K562 (cell line): ENCODE data around the gene KRT83. TPM values are rescaled to one million over a fixed set of nuclear protein-coding genes. Genes with fewer than 3 reads are reported as not detected.

Experiments
- FOSL1 ChIP-seq: fragments of 200-800 bp; sonication (Bioruptor generic); conservative IDR thresholded peaks from 2 replicates; pipeline ENCODE4 v1.6.1; 2016; ENCODE audit warnings: missing genetic modification characterization, missing compliant biosample characterization
- FOXK1 ChIP-seq: sonication (generic); formaldehyde crosslinking; IDR thresholded peaks from 2 replicates; pipeline ENCODE4 v1.8.0; 2022; ENCODE audit warnings: missing genetic modification reagents, mild to moderate bottlenecking, borderline replicate concordance
- MTA3 ChIP-seq: fragments of 450-650 bp; formaldehyde crosslinking; IDR thresholded peaks from 2 replicates; pipeline ENCODE4 v1.6.1; 2017; ENCODE audit warnings: mild to moderate bottlenecking, borderline replicate concordance
- MYNN ChIP-seq, 2 experiments: sonication (generic); formaldehyde crosslinking in 1 of 2; IDR thresholded peaks; 2 replicates each; pipeline versions ENCODE4 v1.5.0 to v1.6.1; 2016 to 2020; ENCODE audit warnings: antibody characterized with exemption in 1 of 2, missing genetic modification reagents in 1 of 2
- NFE2 ChIP-seq: IDR thresholded peaks from 2 replicates; pipeline ENCODE4 v1.6.1; 2014; ENCODE audit warnings: antibody characterized with exemption, low read depth
- NFE2L1 ChIP-seq: fragments of 450-650 bp; IDR thresholded peaks from 2 replicates; pipeline ENCODE4 v1.6.1; 2016; ENCODE audit warnings: missing genetic modification characterization, low read depth, mild to moderate bottlenecking, missing compliant biosample characterization, moderate library complexity, borderline replicate concordance
- NUFIP1 ChIP-seq: fragments of 450-650 bp; IDR thresholded peaks from 2 replicates; pipeline ENCODE4 v1.6.1; 2018; ENCODE audit not compliant: partially characterized antibody
- POLR2AphosphoS5 ChIP-seq: IDR thresholded peaks from 2 replicates; pipeline ENCODE4 v1.6.1; 2011; ENCODE audit warnings: mild to moderate bottlenecking, low read depth, low read length, moderate library complexity; ENCODE audit not compliant: control insufficient read depth, insufficient read depth
- PURB ChIP-seq: sonication (generic); formaldehyde crosslinking; IDR thresholded peaks from 2 replicates; pipeline ENCODE4 v1.9.0; 2021; ENCODE audit warnings: low read depth, mild to moderate bottlenecking, missing genetic modification reagents
- RNF2 ChIP-seq: sonication (generic); IDR thresholded peaks from 2 replicates; pipeline ENCODE4 v1.6.1; 2016
- TCF7L2 ChIP-seq: fragments of 150-350 bp; IDR thresholded peaks from 2 replicates; pipeline ENCODE4 v1.6.1; 2016; ENCODE audit warnings: low read depth, mild to moderate bottlenecking, low read length, moderate library complexity
- ZFPM2 ChIP-seq: fragments of 250-450 bp; sonication (Bioruptor Pico); IDR thresholded peaks from 2 replicates; pipeline ENCODE4 v1.5.1; 2022; ENCODE audit warnings: mild to moderate bottlenecking
- polyA plus RNA-seq, 8 experiments: library from polyadenylated mRNA; depleted of rRNA in 4 of 8; stranded (reverse) in 5 of 8; unstranded in 3 of 8; fragments of >200 nt; fragmentation: Nextera tagmentation in 2 of 8; fragmentation: Illumina TruSeq in 1 of 8; extraction: Ambion mirVana in 2 of 8; extraction: Trizol in 1 of 8; gene quantifications; 2 replicates each; pipeline versions ENCODE4 v1.2.1 to v1.2.3, GENCODE V29; 2011 to 2014; ENCODE audit warnings: inconsistent platforms in 1 of 8, missing spikeins in 1 of 8
- total RNA-seq, 7 experiments: library from RNA; depleted of rRNA in 6 of 7; stranded (reverse); fragments of >200 nt in 6 of 7; fragmentation: Illumina TruSeq in 2 of 7; extraction: Trizol in 2 of 7; gene quantifications; 2 replicates each; pipeline versions ENCODE4 v1.2.1 to v1.2.3, GENCODE V29; 2011 to 2021; ENCODE audit warnings: low replicate concordance in 1 of 7
- TF ChIP-seq, protein P1 (sequence below): fragments of 450-650 bp; IDR thresholded peaks from one replicate; pipeline ENCODE4 v1.6.1; 2018; ENCODE audit warnings: mild to moderate bottlenecking, moderate library complexity; ENCODE audit not compliant: partially characterized antibody

The KRT83 gene
- total and polyA plus RNA-seq, 9 of the 15 experiments (the other 6 are each of a cell fraction or from before 2014, with no cell fraction given) = not detected

DNA sequence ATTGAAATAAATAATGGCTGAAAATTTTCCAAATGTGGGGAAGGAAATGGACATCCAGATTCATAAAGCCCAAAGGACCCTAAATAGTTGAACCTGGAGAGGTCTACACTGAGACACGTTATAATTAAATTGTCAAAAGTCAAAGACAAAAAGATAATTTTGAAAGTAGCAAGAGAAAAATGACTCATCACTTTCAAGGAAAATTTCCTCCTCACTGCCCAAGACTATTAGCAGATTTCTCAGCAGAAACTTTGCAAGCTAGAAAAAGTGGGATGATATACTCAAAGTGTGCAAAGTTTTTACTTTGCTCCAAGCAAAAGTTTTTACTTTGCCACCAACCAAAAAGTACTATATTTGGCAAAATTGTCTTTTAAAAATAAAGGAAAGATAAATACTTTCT, 15.9 kb upstream of the KRT83 start (continued):
- TF ChIP-seq TCF7L2 (no peak), FOXK1 (CRISPR knock-in tag) (no peak), FOSL1 (tag) (0 out of 2 replicates have a peak, but pooled peaks have one; percentile 12), RNF2 (no peak), ZFPM2 (no peak), NUFIP1 (no peak), PURB (CRISPR knock-in tag) (no peak), POLR2AphosphoS5 (no peak), NFE2L1 (tag) (0 out of 2 replicates have a peak, but pooled peaks have one; percentile 26), MYNN (IDR thresholded peaks at IDR 0.05) (no peak), MYNN (CRISPR knock-in tag; IDR thresholded peaks at IDR 0.05) (no peak), MTA3 (no peak), NFE2 (peak; percentile 61)
- TF ChIP-seq, protein P1, sequence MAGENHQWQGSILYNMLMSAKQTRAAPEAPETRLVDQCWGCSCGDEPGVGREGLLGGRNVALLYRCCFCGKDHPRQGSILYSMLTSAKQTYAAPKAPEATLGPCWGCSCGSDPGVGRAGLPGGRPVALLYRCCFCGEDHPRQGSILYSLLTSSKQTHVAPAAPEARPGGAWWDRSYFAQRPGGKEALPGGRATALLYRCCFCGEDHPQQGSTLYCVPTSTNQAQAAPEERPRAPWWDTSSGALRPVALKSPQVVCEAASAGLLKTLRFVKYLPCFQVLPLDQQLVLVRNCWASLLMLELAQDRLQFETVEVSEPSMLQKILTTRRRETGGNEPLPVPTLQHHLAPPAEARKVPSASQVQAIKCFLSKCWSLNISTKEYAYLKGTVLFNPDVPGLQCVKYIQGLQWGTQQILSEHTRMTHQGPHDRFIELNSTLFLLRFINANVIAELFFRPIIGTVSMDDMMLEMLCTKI = no peak
